Measurements from ENCODE around the gene NBPF19.
"Not testable (repeated sequence)": the region's sequence is repeated elsewhere in the genome, so short reads cannot be mapped to it uniquely, and the experiment has no call there.

The NBPF19 gene, protein sequence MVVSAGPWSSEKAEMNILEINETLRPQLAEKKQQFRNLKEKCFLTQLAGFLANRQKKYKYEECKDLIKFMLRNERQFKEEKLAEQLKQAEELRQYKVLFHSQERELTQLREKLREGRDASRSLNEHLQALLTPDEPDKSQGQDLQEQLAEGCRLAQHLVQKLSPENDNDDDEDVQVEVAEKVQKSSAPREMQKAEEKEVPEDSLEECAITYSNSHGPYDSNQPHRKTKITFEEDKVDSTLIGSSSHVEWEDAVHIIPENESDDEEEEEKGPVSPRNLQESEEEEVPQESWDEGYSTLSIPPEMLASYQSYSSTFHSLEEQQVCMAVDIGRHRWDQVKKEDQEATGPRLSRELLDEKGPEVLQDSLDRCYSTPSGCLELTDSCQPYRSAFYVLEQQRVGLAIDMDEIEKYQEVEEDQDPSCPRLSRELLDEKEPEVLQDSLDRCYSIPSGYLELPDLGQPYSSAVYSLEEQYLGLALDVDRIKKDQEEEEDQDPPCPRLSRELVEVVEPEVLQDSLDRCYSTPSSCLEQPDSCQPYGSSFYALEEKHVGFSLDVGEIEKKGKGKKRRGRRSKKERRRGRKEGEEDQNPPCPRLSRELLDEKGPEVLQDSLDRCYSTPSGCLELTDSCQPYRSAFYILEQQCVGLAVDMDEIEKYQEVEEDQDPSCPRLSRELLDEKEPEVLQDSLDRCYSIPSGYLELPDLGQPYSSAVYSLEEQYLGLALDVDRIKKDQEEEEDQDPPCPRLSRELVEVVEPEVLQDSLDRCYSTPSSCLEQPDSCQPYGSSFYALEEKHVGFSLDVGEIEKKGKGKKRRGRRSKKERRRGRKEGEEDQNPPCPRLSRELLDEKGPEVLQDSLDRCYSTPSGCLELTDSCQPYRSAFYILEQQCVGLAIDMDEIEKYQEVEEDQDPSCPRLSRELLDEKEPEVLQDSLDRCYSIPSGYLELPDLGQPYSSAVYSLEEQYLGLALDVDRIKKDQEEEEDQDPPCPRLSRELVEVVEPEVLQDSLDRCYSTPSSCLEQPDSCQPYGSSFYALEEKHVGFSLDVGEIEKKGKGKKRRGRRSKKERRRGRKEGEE (N-terminal part only)

DNA sequence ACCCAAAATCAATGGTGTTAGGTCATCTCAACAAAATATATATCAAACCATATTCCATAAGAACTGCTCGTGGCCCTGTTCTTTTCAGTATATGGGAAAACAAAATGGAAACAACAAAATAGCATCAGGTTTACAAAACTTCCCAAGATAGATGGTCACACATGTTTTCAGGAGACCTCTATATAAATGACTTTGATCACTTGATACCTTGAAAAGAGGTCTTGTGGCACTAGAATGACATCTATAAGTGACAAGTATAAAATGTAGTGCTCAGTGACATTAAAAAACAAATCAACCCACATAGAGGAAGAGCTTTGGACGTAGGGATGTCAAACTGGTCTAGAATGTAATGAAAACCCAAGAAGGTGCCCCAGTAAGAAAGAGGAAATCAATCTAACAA lies at the start of gene NBPF19:
NBPF19 (plus strand) TSS at position 301 of the 400 bp plus-strand sequence. CDS start 888 bp downstream, outside the sequence.
- FAIRE-seq = not testable (repeated sequence)

DNA sequence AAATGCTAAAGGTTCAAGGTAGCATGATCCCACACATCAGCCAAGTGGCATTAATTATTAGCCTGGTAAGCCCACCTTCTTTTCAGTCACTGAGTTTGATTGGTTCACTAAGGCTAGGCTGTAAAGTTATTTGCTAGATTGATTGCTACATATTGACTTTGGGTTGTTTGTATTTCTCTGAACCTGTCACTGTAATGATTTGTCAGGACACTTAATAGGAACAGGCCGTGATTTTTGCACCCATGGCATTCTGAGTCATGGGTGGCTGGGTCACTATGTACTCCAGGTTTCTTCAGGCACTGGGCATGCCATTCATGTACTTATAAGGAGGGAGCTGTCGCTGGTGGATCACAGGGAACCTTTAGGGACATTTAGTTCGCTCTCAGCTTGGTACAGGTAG lies 46.5 kb upstream of the NBPF19 start:
- not testable (repeated sequence) for FAIRE-seq

DNA sequence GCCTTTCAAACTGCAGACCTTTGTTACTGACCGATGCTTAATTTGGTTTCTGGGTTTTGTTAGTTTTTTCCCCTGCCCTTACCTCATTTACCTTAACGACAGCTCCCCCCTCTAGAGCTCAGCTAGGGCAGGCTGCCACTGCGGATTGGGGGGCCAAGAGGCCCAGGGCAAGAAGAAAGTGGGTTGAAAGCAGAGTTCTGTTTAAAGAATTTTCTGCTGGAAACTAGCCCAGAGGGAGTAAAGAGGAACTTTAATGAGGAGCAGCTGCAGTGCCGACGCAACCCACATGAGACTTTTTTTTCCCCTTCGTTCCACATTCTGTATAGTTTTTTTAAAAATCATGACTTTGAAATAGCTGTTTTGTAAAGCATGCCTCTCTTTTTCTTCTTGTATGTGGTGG lies 29.4 kb upstream of the NBPF19 start:
- not testable (repeated sequence) for FAIRE-seq

DNA sequence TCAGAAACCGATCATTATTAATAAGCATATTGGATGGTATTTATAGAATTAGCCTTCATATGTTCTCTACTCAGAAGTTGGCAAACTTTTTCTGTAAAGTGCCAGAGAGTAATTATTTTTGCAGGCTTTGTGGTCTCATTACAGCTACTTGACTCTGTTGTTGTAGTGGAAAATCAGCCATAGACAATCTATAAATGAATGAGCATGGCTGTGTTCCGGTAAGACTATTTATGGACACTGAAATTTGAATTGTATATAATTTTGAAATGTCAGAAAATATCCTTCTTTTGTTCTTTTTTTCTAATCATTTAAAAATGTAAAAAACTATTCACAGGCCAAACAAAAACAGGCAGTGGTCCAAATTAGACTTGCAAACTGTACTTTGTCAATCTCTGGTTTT lies 22.6 kb upstream of the NBPF19 start:
- not testable (repeated sequence) for FAIRE-seq

DNA sequence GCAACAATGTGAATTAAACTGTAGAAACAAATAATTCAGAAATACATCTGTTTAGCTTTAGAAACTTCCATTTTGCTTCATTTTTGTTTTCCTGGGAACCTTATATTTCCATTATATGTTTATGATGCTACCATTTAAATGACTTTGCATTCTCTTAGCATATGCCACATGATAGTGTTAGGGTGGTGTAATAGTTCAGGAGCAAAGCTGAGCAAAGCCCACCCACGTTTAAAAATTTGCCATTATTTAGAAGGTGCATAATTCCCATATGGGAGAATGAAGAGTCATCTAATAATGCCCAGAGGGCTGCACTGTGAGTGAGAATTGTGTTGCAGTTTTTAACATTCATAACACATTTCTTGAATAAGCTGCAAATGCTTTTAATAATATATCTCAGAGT lies 22.2 kb upstream of the NBPF19 start:
- FAIRE-seq = not testable (repeated sequence)

DNA sequence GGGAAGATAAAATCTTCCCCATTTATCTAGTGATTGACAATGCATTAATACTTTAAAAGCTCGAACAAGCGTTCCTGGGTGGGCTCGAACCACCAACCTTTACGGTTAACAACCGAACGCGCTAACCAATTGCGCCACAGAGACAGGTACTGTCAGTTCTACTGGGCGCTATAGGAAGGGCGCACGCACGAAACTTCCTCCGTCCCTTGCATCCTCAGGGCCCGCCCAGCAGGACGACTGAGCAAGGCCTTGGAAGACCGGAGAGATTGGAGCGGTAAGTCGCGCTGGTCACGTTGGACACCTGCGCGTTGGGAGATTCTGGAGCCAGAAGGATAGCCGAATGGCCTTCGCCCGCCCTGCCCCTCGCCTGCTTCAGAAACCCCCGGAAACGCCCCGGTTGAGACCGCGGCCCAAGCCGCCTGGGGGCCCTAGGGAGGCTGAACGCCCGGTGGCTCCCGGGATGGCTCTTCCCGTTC lies 83.5 kb downstream of the NBPF19 start:
- FAIRE-seq = not testable (repeated sequence)

DNA sequence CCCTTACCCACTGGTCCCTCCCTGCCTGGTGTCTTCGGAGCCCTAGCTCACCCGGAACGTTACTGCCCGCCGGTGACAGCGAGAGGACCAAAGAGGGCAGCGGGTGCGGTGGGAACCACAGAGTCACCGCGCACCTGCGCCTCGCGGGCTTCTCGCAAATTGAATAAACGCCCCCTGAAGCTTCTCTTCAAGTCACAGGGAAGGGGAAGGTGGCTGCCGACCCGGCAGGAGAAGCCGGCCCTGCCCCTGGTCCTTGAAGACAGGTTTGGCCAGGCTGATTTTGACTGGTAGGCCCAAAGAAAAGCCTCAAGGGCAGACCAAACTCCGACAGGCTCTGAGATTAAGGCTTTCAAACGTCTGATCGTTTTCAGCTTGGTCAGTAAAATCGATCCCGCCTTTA lies 87.0 kb downstream of the NBPF19 start:
- not testable (repeated sequence) for FAIRE-seq

DNA sequence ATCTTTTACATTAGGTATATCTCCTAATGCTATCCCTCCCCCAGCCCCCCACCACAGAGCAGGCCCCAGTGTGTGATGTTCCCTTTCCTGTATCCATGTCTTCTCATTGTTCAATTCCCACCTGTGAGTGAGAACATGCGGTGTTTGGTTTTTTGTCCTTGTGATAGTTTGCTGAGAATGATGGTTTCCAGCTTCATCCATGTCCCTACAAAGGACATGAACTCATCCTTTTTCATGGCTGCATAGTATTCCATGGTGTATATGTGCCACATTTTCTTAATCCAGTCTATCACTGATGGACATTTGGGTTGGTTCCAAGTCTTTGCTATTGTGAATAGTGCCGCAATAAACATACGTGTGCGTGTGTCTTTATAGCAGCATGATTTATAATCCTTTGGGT lies 90.6 kb downstream of the NBPF19 start:
- not testable (repeated sequence) for FAIRE-seq

DNA sequence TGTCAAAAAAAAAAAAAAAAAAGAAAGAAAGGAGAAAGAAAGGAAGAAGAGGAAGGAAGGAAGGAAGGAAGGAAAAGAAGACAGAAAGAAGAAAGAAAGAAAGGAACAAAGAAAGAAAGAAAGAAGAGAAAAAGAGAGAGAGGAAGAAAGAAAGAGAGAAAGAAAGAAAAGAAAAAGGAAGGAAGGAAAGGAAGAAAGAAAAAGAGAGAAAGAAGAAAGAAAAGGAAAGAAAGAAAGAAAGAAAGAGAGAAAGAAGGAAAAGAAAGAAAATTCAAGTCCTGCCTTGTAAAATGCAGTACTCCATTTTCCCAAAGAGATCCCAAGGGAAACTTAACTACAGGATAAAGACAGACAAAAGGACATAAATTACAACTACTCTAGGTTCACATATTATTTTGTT lies 97.9 kb downstream of the NBPF19 start:
- FAIRE-seq = not testable (repeated sequence)

DNA sequence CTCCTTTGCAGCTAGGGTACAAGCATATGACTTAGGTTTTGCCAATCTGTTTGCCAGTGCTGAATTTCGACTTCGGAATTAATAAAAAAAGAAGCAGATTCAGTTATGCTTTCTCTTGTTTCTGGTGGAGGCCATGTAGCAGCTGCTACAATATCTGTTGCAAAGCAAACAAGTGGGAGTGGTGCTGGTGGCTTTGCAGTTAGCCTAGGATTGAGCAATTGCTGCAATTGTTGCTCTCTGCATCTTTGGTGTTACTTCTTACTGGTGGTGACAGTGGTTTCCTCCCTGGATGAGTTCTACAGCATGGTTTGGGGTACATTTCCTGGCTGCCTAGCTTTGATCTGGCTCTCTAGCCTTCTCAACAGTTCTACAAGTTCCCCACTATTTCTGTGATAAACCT lies 110.7 kb downstream of the NBPF19 start:
- not testable (repeated sequence) for FAIRE-seq

Data from endometrium (tissue), 2 donors.